ENCODE measurements around the gene GRIK3.

DNA sequence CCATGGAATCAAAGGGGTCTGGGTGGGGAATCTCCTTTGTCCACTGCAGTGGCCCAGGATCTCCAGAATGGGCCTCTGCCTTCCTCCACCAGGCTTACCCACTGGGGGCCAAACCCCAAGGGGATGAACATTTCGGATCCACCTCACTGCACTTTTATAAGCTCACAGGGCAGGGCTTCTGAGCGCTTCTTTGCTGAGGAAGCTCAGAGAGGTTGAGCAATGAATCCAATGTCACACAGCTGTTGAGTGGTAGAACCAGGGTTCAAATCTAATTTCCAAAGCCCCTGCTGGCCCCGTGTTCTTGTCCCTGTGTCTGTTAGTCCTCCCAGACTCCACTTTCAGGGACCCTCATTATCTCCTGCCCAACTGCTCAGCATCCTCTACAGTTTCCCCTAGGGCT, 250.8 kb downstream of the GRIK3 start:
- TF ChIP-seq POLR2AphosphoS5 (IDR thresholded peaks at IDR 0.05): no peak
- TF ChIP-seq, protein P1, sequence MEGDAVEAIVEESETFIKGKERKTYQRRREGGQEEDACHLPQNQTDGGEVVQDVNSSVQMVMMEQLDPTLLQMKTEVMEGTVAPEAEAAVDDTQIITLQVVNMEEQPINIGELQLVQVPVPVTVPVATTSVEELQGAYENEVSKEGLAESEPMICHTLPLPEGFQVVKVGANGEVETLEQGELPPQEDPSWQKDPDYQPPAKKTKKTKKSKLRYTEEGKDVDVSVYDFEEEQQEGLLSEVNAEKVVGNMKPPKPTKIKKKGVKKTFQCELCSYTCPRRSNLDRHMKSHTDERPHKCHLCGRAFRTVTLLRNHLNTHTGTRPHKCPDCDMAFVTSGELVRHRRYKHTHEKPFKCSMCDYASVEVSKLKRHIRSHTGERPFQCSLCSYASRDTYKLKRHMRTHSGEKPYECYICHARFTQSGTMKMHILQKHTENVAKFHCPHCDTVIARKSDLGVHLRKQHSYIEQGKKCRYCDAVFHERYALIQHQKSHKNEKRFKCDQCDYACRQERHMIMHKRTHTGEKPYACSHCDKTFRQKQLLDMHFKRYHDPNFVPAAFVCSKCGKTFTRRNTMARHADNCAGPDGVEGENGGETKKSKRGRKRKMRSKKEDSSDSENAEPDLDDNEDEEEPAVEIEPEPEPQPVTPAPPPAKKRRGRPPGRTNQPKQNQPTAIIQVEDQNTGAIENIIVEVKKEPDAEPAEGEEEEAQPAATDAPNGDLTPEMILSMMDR (IDR thresholded peaks at IDR 0.05): no peak
